Bronchial epithelial cell (primary cell): Measurements from ENCODE around the gene MYO1D. TPM values are rescaled to one million over a fixed set of nuclear protein-coding genes. Genes with fewer than 3 reads are reported as not detected.
A peak's percentile ranks its signal among the peaks of the same experiment; 100 is the strongest.

Experiments
- DNase-seq: peaks from one replicate; pipeline ENCODE4 v3.0.0-alpha.2; 2010; ENCODE audit warnings: low read depth
- FAIRE-seq: peaks from 2 replicates; lab custom pipeline; 2011; peaks lifted over from hg19 to GRCh38; lab: Jason Lieb, UNC
- H3K27me3 ChIP-seq: 2 replicates; pipeline ENCODE4 v1.5.1; 2011; ENCODE audit warnings: low read length; ENCODE audit not compliant: control insufficient read depth, insufficient read depth
- H3K36me3 ChIP-seq: 2 replicates; pipeline ENCODE4 v1.5.1; 2011; ENCODE audit warnings: low read length; ENCODE audit not compliant: control insufficient read depth, insufficient read depth
- H3K4me3 ChIP-seq: 2 replicates; pipeline ENCODE4 v1.5.1; 2011; ENCODE audit warnings: mild to moderate bottlenecking, low read depth, low read length, control low read depth
- total RNA-seq: library from RNA; depleted of rRNA; stranded (reverse); fragments of >200 nt; gene quantifications from 2 replicates; pipeline ENCODE4 v1.2.1, GENCODE V29; 2014
- TF ChIP-seq, protein P1 (sequence below): IDR thresholded peaks from 2 replicates; pipeline ENCODE4 v1.5.1; 2011; ENCODE audit warnings: mild to moderate bottlenecking, moderate library complexity, low read length, control low read depth, inconsistent platforms; ENCODE audit not compliant: insufficient read depth, severe bottlenecking

Gene MYO1D
- total RNA-seq, 1 donor from 2014 or later: 35.8 TPM

DNA sequence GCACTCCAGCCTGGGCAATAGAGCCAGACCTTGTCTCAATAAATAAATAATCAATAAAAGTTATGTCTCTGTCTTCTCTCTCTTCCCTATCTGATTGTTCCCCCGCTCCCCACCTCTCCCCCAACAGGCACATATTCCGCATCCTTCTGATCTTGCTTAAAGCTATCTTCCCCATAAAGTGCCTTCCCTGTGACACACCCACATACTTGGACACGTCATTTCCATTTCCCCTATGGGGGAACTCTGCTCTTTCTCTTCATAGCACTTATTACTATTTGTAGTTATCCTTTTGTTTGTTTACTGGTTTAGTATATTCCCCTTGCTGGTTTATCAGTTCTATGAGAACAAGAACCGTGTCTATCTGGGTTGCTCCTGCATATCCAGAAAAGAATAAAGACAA, 14.9 kb downstream of the MYO1D start:
- FAIRE-seq (no peak), DNase-seq (no peak)
- Histone ChIP-seq H3K36me3 (no peaks in the 10 kb centered on the region), H3K4me3 (no peak overlapping the region), H3K27me3 (no peaks in the 10 kb centered on the region)
- TF ChIP-seq, protein P1, sequence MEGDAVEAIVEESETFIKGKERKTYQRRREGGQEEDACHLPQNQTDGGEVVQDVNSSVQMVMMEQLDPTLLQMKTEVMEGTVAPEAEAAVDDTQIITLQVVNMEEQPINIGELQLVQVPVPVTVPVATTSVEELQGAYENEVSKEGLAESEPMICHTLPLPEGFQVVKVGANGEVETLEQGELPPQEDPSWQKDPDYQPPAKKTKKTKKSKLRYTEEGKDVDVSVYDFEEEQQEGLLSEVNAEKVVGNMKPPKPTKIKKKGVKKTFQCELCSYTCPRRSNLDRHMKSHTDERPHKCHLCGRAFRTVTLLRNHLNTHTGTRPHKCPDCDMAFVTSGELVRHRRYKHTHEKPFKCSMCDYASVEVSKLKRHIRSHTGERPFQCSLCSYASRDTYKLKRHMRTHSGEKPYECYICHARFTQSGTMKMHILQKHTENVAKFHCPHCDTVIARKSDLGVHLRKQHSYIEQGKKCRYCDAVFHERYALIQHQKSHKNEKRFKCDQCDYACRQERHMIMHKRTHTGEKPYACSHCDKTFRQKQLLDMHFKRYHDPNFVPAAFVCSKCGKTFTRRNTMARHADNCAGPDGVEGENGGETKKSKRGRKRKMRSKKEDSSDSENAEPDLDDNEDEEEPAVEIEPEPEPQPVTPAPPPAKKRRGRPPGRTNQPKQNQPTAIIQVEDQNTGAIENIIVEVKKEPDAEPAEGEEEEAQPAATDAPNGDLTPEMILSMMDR: no peak

DNA sequence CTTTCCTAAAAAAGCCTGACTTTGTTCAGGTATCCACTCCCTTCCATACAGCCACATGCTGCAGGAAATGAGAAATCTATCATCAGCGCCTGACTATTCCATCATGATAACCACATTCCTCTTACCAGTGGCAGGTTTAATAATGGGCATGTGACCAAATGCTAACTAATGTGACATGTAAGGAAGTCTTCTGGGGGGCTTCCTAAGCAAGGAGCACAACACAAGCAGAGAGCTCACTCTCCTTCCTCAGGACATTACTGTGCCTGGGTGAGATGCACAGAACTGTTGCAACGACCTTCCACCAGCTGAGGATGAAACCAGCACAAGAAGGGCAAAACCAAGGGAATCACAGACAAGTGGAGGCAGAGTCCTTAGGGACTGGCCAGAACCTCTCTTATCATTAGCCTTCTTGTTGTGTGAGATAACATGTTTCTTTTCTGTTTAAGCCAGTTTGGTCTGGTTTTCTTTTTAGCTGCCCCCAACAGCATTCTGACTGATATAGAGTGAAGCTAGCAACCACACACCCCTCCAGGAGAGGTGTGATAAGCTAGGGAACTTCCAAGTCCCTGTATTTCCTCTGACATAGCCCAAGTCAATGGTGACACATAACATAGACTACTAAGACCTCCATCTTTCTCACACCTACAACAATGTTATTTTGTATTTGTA, 16.9 kb downstream of the MYO1D start:
- Histone ChIP-seq H3K4me3 (no peak overlapping the region), H3K27me3 (no peaks in the 10 kb centered on the region), H3K36me3 (no peaks in the 10 kb centered on the region)
- peak; percentile 50 for DNase-seq
- TF ChIP-seq, protein P1: no peak
- FAIRE-seq: peak; percentile 40

DNA sequence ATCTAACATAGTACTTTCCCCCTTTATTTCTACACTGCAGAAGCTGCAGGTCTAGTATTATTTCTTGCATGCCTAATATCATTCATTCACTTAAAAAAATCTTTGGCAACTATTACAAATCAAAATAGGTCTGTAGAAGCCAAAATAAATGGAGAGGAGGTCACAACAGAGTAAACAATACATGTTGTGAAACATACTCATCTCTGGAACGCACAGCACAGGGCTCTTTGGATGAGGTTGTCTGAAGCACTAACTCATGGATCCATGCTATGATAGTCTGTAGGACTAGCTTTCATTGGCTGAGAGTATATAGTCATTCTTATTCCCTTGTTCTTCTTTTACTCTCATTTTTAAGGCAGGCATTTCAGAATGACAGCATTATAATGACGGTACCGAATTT, 21.3 kb downstream of the MYO1D start:
- no peak overlapping the region for H3K4me3 ChIP-seq
- no peak for DNase-seq
- no peak for FAIRE-seq
- no peaks in the 10 kb centered on the region for H3K27me3 ChIP-seq
- TF ChIP-seq, protein P1: no peak
- H3K36me3 ChIP-seq: no peaks in the 10 kb centered on the region

DNA sequence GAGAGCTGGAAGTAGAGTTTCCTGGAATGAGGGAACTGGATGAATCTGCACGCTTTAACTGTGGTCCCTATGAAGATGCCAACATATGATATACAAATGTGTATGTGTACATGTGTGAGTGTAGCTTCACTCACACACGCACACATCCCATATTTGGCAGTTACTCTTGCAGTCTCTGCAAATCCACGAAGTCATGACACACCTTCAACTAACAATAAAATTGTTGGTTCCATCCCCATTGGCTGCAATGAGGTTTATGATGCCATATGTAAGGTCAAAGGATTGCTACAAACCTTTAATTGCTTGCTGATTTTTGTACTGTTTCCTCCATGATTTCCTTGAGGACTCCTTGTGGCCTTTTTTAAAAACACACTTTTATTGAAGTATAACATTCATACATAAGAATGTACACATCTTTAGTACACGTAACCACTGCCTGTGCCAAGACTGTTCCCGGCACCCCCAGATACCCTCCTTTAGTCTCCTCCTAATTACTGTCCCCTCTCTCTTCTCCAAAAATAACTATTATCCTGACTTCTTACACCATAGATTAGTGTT, 22.0 kb downstream of the MYO1D start:
- no peaks in the 10 kb centered on the region for H3K27me3 ChIP-seq
- TF ChIP-seq, protein P1: no peak
- DNase-seq (peak; percentile 23), FAIRE-seq (peak; percentile 62)
- no peak overlapping the region for H3K4me3 ChIP-seq
- H3K36me3 ChIP-seq: no peaks in the 10 kb centered on the region

DNA sequence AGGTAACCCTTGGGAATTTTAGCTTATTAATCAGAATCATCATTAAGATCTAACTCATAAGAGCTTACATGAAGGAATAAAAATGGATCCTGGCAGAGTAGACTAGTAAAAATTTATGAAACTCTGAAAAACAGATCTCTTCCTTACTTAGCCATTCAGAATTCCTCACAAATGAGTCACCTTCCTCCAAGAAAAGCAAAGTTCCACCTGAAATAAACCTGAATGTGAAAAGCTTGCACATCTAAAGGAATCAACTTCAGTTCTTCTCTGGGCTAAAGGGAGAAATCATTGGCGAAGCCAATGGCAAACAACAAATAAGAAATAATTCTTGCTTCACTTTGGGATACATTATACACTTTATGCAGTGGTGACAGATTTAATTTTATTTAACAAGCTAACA, 22.7 kb downstream of the MYO1D start:
- Histone ChIP-seq H3K4me3 (no peak overlapping the region), H3K36me3 (no peaks in the 10 kb centered on the region), H3K27me3 (no peaks in the 10 kb centered on the region)
- TF ChIP-seq, protein P1: no peak
- DNase-seq (peak; percentile 66), FAIRE-seq (no peak)
